H1 (cell line): ENCODE data around the gene GDI2. TPM values are rescaled to one million over a fixed set of nuclear protein-coding genes. Genes with fewer than 3 reads are reported as not detected.

Source experiments
- CTCF ChIA-PET: fragments of 300-600 bp; sonication (Branson Sonifier 250); formaldehyde crosslinking; loops from one replicate; lab custom pipeline; 2021; ENCODE audit not compliant: partially characterized antibody; lab: Charles Lee
- POLR2A ChIA-PET: fragments of 300-600 bp; sonication (Branson Sonifier 250); formaldehyde crosslinking; loops from one replicate; lab custom pipeline; 2021; ENCODE audit warnings: inconsistent platforms; ENCODE audit not compliant: partially characterized antibody; lab: Charles Lee
- DNase-seq, 2 experiments: peaks; one replicate each; pipeline versions ENCODE4 v3.0.0 to v3.0.0-alpha.2; 2010 to 2022; ENCODE audit warnings: low spot score in 2 of 2, low read depth in 1 of 2, mixed read lengths in 1 of 2
- FAIRE-seq: peaks from 2 replicates; lab custom pipeline; 2011; peaks lifted over from hg19 to GRCh38; lab: Jason Lieb, UNC
- H2AFZ ChIP-seq: 2 replicates; pipeline ENCODE4 v1.8.1; 2012; ENCODE audit warnings: low read length, inconsistent platforms
- H2AK5ac ChIP-seq: 2 replicates; pipeline ENCODE4 v1.6.1; 2013; ENCODE audit warnings: low read depth, low read length
- H2BK120ac ChIP-seq: replicated peaks from 2 replicates; pipeline ENCODE3; 2013; ENCODE audit warnings: low read depth, low read length, inconsistent platforms
- H2BK12ac ChIP-seq: 2 replicates; pipeline ENCODE4 v1.6.1; 2013; ENCODE audit warnings: low read depth, low read length
- H2BK15ac ChIP-seq: 2 replicates; pipeline ENCODE4 v1.6.1; 2013; ENCODE audit warnings: low read length
- H2BK20ac ChIP-seq: 2 replicates; pipeline ENCODE4 v1.6.1; 2013; ENCODE audit warnings: low read length
- H2BK5ac ChIP-seq: 2 replicates; pipeline ENCODE4 v1.6.1; 2013; ENCODE audit warnings: low read depth, low read length
- H3K14ac ChIP-seq: 2 replicates; pipeline ENCODE4 v1.6.1; 2013; ENCODE audit warnings: inconsistent platforms; ENCODE audit not compliant: insufficient read length
- H3K18ac ChIP-seq: 2 replicates; pipeline ENCODE4 v1.6.1; 2013; ENCODE audit warnings: low read length; ENCODE audit errors: extremely low read depth
- H3K23ac ChIP-seq: 2 replicates; pipeline ENCODE4 v1.6.1; 2013; ENCODE audit warnings: inconsistent platforms; ENCODE audit not compliant: insufficient read length
- H3K23me2 ChIP-seq: 2 replicates; pipeline ENCODE4 v1.6.1; 2013; ENCODE audit warnings: low read depth, low read length
- H3K27ac ChIP-seq: 2 replicates; pipeline ENCODE4 v1.6.1; 2011; ENCODE audit warnings: low read depth, low read length, inconsistent platforms
- H3K27me3 ChIP-seq, 4 experiments: replicated peaks in 1 of 4; 1 replicate in 1 of 4; 2 replicates in 3 of 4; pipeline versions ENCODE4 v1.6.1 to v1.8.1; 2011 to 2013; ENCODE audit warnings: low read length in 3 of 4, mild to moderate bottlenecking in 3 of 4, inconsistent platforms in 2 of 4, mixed read lengths in 2 of 4, moderate library complexity in 1 of 4; ENCODE audit not compliant: control insufficient read depth in 3 of 4, insufficient read depth in 3 of 4; ENCODE audit errors: extremely low read depth in 1 of 4
- H3K36me3 ChIP-seq, 4 experiments: 2 replicates each; pipeline versions ENCODE4 v1.6.1 to v1.8.1; 2011 to 2013; ENCODE audit warnings: mild to moderate bottlenecking in 4 of 4, low read length in 3 of 4, moderate library complexity in 2 of 4, control low read depth in 1 of 4, inconsistent platforms in 1 of 4; ENCODE audit not compliant: insufficient read depth in 4 of 4, control insufficient read depth in 2 of 4
- H3K4ac ChIP-seq: replicated peaks from 2 replicates; pipeline ENCODE3; 2013; ENCODE audit warnings: low read length, low read depth, mixed read lengths, inconsistent platforms; ENCODE audit not compliant: insufficient read length
- H3K4me1 ChIP-seq, 4 experiments: replicated peaks in 1 of 4; 1 replicate in 1 of 4; 2 replicates in 3 of 4; pipeline versions ENCODE4 v1.6.1 to v1.8.1; 2011 to 2013; ENCODE audit warnings: low read length in 3 of 4, inconsistent platforms in 2 of 4, mixed read lengths in 1 of 4; ENCODE audit not compliant: insufficient read depth in 4 of 4, control insufficient read depth in 3 of 4
- H3K4me2 ChIP-seq, 2 experiments: 2 replicates each; pipeline versions ENCODE4 v1.6.1 to v1.8.1; 2011 to 2013; ENCODE audit warnings: low read depth in 2 of 2, low read length in 2 of 2, control low read depth in 1 of 2, inconsistent platforms in 1 of 2, mild to moderate bottlenecking in 1 of 2; ENCODE audit not compliant: insufficient read depth in 1 of 2
- H3K4me3 ChIP-seq, 4 experiments: fragments of 200-600, 300-600 bp in 1 of 4; sonication (generic), shearing (Covaris generic), sonication (Bioruptor Twin) in 1 of 4; 2 replicates each; pipeline versions ENCODE4 v1.5.1 to v1.8.1; 2011 to 2016; ENCODE audit warnings: low read length in 4 of 4, low read depth in 3 of 4, control low read depth in 2 of 4, inconsistent platforms in 2 of 4, mild to moderate bottlenecking in 2 of 4, mixed read lengths in 1 of 4, moderate library complexity in 1 of 4; ENCODE audit not compliant: insufficient read depth in 2 of 4; ENCODE audit errors: extremely low read depth in 1 of 4
- H3K56ac ChIP-seq: replicated peaks from 2 replicates; pipeline ENCODE3; 2013; ENCODE audit warnings: low read depth, mild to moderate bottlenecking, mixed read lengths, low read length, inconsistent platforms; ENCODE audit not compliant: insufficient read length
- H3K79me1 ChIP-seq: 2 replicates; pipeline ENCODE4 v1.6.1; 2013; ENCODE audit warnings: low read depth, low read length, control low read depth
- H3K79me2 ChIP-seq, 2 experiments: 2 replicates each; pipeline versions ENCODE4 v1.6.1 to v1.8.1; 2012 to 2013; ENCODE audit warnings: low read length in 2 of 2, mild to moderate bottlenecking in 2 of 2, inconsistent platforms in 1 of 2; ENCODE audit not compliant: insufficient read depth in 2 of 2, control insufficient read depth in 1 of 2
- H3K9ac ChIP-seq, 4 experiments: replicated peaks in 1 of 4; 1 replicate in 1 of 4; 2 replicates in 3 of 4; pipeline versions ENCODE4 v1.6.1 to v1.8.1; 2011 to 2013; ENCODE audit warnings: low read depth in 3 of 4, low read length in 3 of 4, control low read depth in 2 of 4, mild to moderate bottlenecking in 2 of 4, moderate library complexity in 2 of 4, inconsistent platforms in 1 of 4; ENCODE audit errors: extremely low read depth in 1 of 4
- H3K9me3 ChIP-seq, 2 experiments: 2 replicates each; pipeline versions ENCODE4 v1.6.1 to v1.8.1; 2012 to 2013; ENCODE audit warnings: mild to moderate bottlenecking in 2 of 2, moderate library complexity in 2 of 2, control low read depth in 1 of 2, inconsistent platforms in 1 of 2, low read depth in 1 of 2, low read length in 1 of 2, mixed read lengths in 1 of 2; ENCODE audit not compliant: insufficient read depth in 2 of 2
- H4K20me1 ChIP-seq, 2 experiments: replicated peaks in 1 of 2; 2 replicates each; pipeline versions ENCODE3 to v1.8.1; 2011 to 2013; ENCODE audit warnings: inconsistent platforms in 2 of 2, low read length in 2 of 2, mild to moderate bottlenecking in 1 of 2; ENCODE audit not compliant: insufficient read depth in 2 of 2, control insufficient read depth in 1 of 2
- H4K5ac ChIP-seq: 2 replicates; pipeline ENCODE4 v1.6.1; 2013; ENCODE audit warnings: low read length, low read depth, mixed read lengths, inconsistent platforms; ENCODE audit not compliant: insufficient read length
- H4K8ac ChIP-seq: 2 replicates; pipeline ENCODE4 v1.8.0; 2013; ENCODE audit warnings: mild to moderate bottlenecking, moderate library complexity, low read length, inconsistent platforms; ENCODE audit not compliant: insufficient read depth; ENCODE audit errors: extremely low read depth
- H4K91ac ChIP-seq: replicated peaks from 2 replicates; pipeline ENCODE3; 2013; ENCODE audit warnings: low read length, mixed read lengths, inconsistent platforms; ENCODE audit not compliant: insufficient read length
- ATF2 ChIP-seq: IDR thresholded peaks from 2 replicates; pipeline ENCODE4 v1.6.1; 2012; ENCODE audit warnings: low read length, inconsistent platforms
- BCL11A ChIP-seq, 2 experiments: IDR thresholded peaks; one replicate each; pipeline ENCODE4 v1.6.1; 2011; ENCODE audit warnings: low read depth in 2 of 2, low read length in 2 of 2, mild to moderate bottlenecking in 2 of 2
- BRCA1 ChIP-seq: IDR thresholded peaks from 2 replicates; pipeline ENCODE4 v1.6.1; 2012; ENCODE audit warnings: low read depth, low read length, improper control_type of control experiment
- CTCF ChIP-seq, 3 experiments: IDR thresholded peaks; 1 replicate in 2 of 3; 2 replicates in 1 of 3; pipeline versions ENCODE4 v1.5.1 to v1.6.1; 2011; ENCODE audit warnings: low read length in 3 of 3, mild to moderate bottlenecking in 3 of 3, inconsistent platforms in 2 of 3, low read depth in 1 of 3, moderate library complexity in 1 of 3; ENCODE audit not compliant: insufficient read depth in 1 of 3; ENCODE audit errors: control extremely low read depth in 1 of 3
- HDAC2 ChIP-seq, 2 experiments: fragments of 300-600 bp in 1 of 2; sonication (generic) in 1 of 2; IDR thresholded peaks; 2 replicates each; pipeline ENCODE4 v1.6.1; 2011 to 2012; ENCODE audit warnings: low read depth in 2 of 2, low read length in 2 of 2, mild to moderate bottlenecking in 2 of 2, moderate library complexity in 2 of 2, borderline replicate concordance in 1 of 2, inconsistent platforms in 1 of 2
- NANOG ChIP-seq: IDR thresholded peaks from 2 replicates; pipeline ENCODE4 v1.6.1; 2011; ENCODE audit warnings: low read length, low read depth, mild to moderate bottlenecking, inconsistent platforms; ENCODE audit not compliant: insufficient read depth, poor library complexity, severe bottlenecking
- RBBP5 ChIP-seq: IDR thresholded peaks from 2 replicates; pipeline ENCODE4 v1.7.1; 2012; ENCODE audit warnings: low read depth, mild to moderate bottlenecking, inconsistent platforms, low read length, moderate library complexity, borderline replicate concordance
- SIX5 ChIP-seq: IDR thresholded peaks from 2 replicates; pipeline ENCODE4 v1.6.1; 2011; ENCODE audit warnings: mild to moderate bottlenecking, low read depth, low read length
- TBP ChIP-seq: IDR thresholded peaks from 2 replicates; pipeline ENCODE4 v1.6.1; 2011; ENCODE audit warnings: low read depth, low read length, improper control_type of control experiment
- WGBS, 2 experiments: shearing (Covaris generic) in 1 of 2; methylation state at CpG; one replicate each; pipeline versions ENCODE4 v1.1.6 to v1.1.7; 2013 to 2015; ENCODE audit warnings: low lambda C conversion rate in 2 of 2, mixed read lengths in 2 of 2, inconsistent platforms in 1 of 2, low coverage in 1 of 2, missing lambda C conversion rate in 1 of 2; ENCODE audit not compliant: insufficient replicate concordance in 2 of 2, insufficient coverage in 1 of 2, insufficient read length in 1 of 2; ENCODE audit errors: extremely low coverage in 1 of 2, missing lambda C conversion rate in 1 of 2; 5-methylcytosine and 5-hydroxymethylcytosine counted together
- polyA plus RNA-seq, 7 experiments: library from polyadenylated mRNA; depleted of rRNA in 3 of 7; stranded (reverse) in 5 of 7; unstranded in 2 of 7; fragments of >200 nt in 5 of 7; fragments of 200-250 nt in 2 of 7; gene quantifications; 1 replicate in 5 of 7; 2 replicates in 1 of 7; 4 replicates in 1 of 7; pipeline versions ENCODE4 v1.2.1 to v1.2.3, GENCODE V29; 2011 to 2013; ENCODE audit warnings: missing spikeins in 2 of 7, mixed read lengths in 2 of 7
- total RNA-seq: library from RNA; stranded (reverse); fragmentation: NEBNext Ultra II Directional; extraction: Animal tissue kit (Norgen Biotek cat#: 25700); gene quantifications from 2 replicates; pipeline ENCODE4 v1.2.1, GENCODE V29; 2021

GDI2 gene
- total and polyA plus RNA-seq, 2 of the 8 experiments (the other 6 are each of a cell fraction or from before 2014, with no cell fraction given) = 168 to 385 TPM

- H2BK5ac ChIP-seq = peak overlapping the region; percentile 44; the same call in 1 of the 2 replicates
- no peak overlapping the region for H2BK20ac ChIP-seq
- H3K14ac ChIP-seq = no peak overlapping the region
- H2BK12ac ChIP-seq = no peak overlapping the region
- H3K79me2 ChIP-seq = no peaks in the 10 kb centered on the region
- H3K36me3 ChIP-seq = no peaks in the 10 kb centered on the region
- no peaks in the 10 kb centered on the region for H3K9me3 ChIP-seq
- H4K20me1 ChIP-seq = no peaks in the 10 kb centered on the region
- H3K4ac ChIP-seq = no peak overlapping the region
- H2BK15ac ChIP-seq = no peak overlapping the region
- WGBS, 2 experiments = 83% methylated on average over 5 of the region's 5 CpGs; no CpG with 5 or more reads in 1 of the 2 experiments
- no peak overlapping the region for H4K91ac ChIP-seq
- ChIA-PET POLR2A (no interaction called here), CTCF (interaction anchor here (1.4 to 9.6 kb wide), 2 partner anchors 19 to 25 kb away, joined by 5 to 70 read pairs; no protein-coding TSS in a partner anchor)
- H4K8ac ChIP-seq = 0 out of 2 replicates have a peak overlapping the region, but pooled peaks have one; percentile 57
- no peak overlapping the region for H4K5ac ChIP-seq
- no peak overlapping the region for H3K27ac ChIP-seq
- no peaks in the 10 kb centered on the region for H3K23me2 ChIP-seq
- H3K23ac ChIP-seq = no peak overlapping the region
- DNase-seq (no peak), FAIRE-seq (no peak)
- no peaks in the 10 kb centered on the region for H3K79me1 ChIP-seq
- no peak overlapping the region for H2AK5ac ChIP-seq
- H2BK120ac ChIP-seq = no peak overlapping the region
- no peak overlapping the region for H3K9ac ChIP-seq
- H2AFZ ChIP-seq = no peak overlapping the region
- no peaks in the 10 kb centered on the region; a peak in 1 of 7 replicates for H3K4me1 ChIP-seq
- H3K27me3 ChIP-seq = no peaks in the 10 kb centered on the region
- peak overlapping the region; percentile 24; the same call in 1 of the 2 replicates for H3K18ac ChIP-seq
- no peak overlapping the region for H3K56ac ChIP-seq
- no peak overlapping the region for H3K4me2 ChIP-seq
- H3K4me3 ChIP-seq = no peak overlapping the region
- TF ChIP-seq HDAC2 (IDR thresholded peaks at IDR 0.05; ENCODE audit: borderline replicate concordance in 1 of 2, low read depth in 2 of 2, low read length in 2 of 2) (no peak), ATF2 (no peak), NANOG (no peak), RBBP5 (no peak), BRCA1 (no peak), CTCF (IDR thresholded peaks at IDR 0.05; ENCODE audit: control extremely low read depth in 1 of 3, insufficient read depth in 1 of 3, low read depth in 1 of 3, low read length in 3 of 3) (no peak), BCL11A (IDR thresholded peaks at IDR 0.05; ENCODE audit: low read depth in 2 of 2, low read length in 2 of 2) (no peak), TBP (no peak), SIX5 (no peak)
These were observed 40.9 kb upstream of the GDI2 start for GRCh38 chr10:5854131-5854475.
